Germinal center (tissue), 1 donor: ENCODE measurements around the gene TTC23.

Experiments
- DNase-seq: peaks from one replicate; pipeline ENCODE4 v3.0.0; 2012; ENCODE audit warnings: mixed read lengths, low spot score

TTC23 gene

DNA sequence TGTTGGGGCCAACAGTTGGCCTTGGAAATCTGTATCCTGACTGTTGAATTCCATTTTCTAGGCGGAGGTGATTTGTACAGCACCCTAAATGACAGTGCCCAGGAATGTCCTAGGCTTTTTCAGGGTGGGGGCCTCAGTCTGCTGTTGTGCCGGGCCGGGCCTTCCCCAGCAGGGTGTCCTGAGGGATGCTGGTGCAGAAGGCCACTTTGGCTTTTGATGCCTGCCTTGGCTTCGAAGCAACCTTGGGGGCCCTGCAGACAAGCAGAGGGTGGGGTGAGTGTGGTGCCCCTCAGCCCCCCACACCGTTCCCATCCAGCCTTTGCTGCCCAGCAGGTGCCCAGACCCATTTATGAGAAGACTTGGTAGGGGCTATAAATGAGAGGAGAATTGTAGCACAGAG lies 111.5 kb downstream of the TTC23 start:
- DNase-seq: no peak

DNA sequence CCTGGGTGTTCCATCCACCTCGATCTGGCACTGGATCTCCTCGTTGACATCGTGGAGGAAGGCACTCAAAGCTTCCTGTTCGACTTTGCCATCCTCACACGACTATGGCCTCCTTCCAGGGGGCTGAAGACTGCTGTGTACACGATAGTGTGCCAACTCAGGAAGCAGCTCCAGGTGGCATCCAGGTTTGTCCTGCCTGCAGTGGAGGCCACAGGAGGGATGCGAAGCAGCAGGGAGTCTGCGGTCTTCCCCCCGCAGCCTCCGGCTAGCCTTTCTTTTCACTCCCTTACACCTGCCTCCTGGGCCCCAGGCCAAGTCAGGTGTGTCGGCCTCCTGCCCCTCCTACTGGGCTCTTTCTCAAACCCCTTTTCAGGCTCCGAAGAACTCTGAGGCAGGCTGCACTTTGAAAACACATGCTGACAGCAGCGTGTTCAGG lies 112.3 kb downstream of the TTC23 start:
- DNase-seq: no peak

DNA sequence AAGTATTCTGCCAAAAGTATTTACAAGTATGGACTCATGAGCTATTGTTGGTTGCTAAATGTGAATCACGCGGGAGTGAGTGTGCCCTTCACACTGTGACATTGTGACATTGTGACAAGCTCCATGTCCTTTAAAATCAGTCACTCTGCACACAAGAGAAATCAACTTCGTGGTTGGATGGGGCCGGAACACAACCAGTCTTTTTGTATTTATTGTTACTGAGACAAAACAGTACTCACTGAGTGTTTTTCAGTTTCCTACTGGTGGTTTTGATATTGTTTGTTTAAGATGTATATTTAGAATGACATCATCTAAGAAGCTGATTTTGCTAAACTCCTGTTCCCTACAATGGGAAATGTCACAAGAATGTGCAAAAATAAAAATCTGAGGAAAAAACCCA lies 114.2 kb downstream of the TTC23 start:
- no peak for DNase-seq

DNA sequence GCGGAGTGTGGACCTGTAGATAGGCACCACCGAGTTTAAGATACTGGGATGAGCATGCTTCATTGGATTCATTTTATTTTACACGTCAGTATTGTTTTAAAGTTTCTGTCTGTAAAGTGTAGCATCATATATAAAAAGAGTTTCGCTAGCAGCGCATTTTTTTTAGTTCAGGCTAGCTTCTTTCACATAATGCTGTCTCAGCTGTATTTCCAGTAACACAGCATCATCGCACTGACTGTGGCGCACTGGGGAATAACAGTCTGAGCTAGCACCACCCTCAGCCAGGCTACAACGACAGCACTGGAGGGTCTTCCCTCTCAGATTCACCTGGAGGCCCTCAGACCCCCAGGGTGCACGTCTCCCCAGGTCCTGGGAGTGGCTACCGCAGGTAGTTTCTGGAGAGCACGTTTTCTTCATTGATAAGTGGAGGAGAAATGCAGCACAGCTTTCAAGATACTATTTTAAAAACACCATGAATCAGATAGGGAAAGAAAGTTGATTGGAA lies 115.0 kb downstream of the TTC23 start:
- no peak for DNase-seq

DNA sequence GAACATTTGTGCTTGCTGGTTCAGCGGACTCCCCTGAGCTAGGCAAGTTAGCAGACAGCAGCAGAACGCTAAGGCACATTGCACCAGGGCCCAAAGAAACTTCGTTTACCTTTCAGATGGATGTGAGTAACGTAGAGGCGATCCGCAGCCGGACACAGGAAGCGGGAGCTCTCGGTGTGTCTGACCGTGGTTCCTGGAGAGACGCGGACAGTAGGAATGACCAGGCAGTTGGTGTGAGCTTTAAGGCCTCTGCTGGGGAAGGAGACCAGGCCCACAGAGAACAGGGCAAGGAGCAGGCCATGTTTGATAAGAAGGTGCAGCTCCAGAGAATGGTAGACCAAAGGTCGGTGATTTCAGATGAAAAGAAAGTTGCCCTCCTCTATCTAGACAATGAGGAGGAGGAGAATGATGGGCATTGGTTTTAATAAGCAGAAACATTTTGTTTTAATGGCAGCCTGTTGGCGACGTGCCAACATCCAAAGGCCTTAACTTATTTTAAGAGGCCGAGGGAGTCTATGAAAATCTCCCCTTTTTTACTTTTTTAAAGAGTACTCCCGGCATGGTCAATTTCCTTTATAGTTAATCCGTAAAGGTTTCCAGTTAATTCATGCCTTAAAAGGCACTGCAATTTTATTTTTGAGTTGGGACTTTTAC lies 116.6 kb downstream of the TTC23 start:
- DNase-seq: no peak

DNA sequence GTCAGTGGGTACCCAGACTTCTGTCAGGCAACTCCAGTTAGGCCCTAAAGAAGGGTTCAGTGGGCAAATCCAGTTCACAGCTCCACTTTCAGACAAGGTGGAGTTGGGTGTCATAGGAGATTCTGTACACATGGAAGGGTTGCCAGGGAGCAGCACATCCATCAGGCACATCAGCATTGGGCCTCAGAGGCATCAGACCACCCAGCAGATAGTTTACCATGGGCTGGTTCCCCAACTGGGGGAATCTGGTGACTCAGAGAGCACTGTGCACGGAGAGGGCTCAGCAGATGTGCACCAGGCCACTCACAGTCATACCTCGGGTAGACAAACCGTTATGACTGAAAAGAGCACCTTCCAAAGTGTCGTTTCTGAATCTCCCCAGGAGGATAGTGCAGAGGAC lies 117.3 kb downstream of the TTC23 start:
- DNase-seq: no peak

DNA sequence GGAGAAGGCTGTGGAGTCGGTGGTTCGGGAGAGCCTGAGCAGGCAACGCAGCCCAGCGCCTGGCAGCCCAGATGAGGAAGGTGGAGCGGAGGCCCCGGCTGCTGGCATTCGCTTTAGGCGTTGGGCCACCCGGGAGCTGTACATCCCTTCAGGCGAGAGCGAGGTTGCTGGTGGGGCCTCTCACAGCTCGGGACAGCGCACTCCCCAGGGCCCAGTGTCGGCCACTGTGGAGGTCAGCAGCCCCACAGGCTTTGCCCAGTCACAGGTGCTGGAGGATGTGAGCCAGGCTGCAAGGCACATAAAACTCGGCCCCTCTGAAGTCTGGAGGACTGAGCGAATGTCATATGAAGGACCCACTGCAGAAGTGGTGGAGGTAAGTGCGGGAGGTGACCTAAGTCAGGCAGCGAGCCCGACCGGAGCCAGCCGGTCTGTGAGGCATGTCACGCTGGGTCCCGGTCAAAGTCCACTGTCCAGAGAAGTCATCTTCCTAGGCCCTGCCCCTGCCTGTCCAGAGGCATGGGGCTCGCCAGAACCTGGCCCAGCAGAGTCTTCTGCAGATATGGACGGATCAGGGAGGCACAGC lies 117.8 kb downstream of the TTC23 start:
- no peak for DNase-seq

DNA sequence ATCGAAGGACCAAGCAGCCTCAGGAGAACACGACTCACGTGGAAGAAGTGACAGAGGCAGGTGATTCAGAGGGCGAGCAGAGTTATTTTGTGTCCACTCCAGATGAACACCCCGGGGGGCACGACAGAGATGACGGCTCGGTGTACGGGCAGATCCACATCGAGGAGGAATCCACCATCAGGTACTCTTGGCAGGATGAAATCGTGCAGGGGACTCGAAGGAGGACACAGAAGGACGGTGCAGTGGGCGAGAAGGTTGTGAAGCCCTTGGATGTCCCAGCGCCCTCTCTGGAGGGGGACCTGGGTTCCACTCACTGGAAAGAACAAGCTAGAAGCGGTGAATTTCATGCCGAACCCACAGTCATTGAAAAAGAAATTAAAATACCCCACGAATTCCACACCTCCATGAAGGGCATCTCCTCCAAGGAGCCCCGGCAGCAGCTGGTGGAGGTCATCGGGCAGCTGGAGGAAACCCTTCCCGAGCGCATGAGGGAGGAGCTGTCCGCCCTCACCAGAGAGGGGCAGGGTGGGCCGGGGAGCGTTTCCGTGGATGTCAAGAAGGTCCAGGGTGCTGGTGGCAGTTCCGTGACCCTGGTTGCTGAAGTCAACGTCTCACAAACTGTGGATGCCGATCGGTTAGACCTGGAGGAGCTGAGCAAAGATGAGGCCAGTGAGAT lies 118.5 kb downstream of the TTC23 start:
- no peak for DNase-seq

DNA sequence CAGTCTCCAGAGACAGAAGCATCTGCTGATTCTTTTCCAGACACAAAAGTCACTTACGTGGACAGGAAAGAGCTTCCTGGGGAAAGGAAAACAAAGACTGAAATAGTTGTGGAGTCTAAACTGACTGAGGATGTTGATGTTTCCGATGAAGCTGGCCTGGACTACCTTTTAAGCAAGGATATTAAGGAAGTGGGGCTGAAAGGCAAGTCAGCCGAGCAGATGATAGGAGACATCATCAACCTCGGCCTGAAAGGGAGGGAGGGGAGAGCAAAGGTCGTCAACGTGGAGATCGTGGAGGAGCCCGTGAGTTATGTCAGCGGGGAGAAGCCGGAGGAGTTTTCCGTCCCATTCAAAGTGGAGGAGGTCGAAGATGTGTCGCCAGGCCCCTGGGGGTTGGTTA lies 119.1 kb downstream of the TTC23 start:
- DNase-seq: no peak

DNA sequence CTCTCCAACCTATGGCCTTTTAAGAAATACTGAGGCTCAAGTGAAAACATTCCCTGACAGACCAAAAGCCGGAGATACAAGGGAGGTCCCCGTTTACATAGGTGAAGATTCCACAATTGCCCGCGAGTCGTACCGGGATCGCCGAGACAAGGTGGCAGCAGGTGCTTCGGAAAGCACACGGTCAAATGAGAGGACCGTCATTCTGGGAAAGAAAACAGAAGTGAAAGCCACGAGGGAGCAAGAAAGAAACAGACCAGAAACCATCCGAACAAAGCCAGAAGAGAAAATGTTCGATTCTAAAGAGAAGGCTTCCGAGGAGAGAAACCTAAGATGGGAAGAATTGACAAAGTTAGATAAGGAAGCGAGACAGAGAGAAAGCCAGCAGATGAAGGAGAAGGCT lies 119.7 kb downstream of the TTC23 start:
- DNase-seq: no peak

DNA sequence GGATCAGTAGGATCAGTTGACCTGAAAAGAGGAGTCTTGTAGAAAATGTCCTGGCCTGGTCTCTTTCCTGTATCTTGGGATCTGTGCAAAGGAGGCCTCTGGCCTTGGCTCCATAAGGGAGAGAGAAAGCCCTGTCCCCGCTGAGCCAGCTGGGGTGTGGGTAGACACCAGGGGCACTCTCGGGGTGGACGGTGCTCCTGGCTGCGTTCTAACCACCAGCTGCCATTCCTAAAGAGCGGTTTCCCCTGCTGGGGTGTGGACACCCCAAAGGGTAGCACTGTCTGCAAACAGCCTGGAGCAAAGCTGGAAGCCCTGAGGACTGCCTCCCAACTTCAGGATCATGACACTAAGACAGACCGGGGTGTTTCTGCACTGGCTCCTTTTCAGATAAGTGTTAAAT lies 121.0 kb downstream of the TTC23 start:
- DNase-seq: no peak

DNA sequence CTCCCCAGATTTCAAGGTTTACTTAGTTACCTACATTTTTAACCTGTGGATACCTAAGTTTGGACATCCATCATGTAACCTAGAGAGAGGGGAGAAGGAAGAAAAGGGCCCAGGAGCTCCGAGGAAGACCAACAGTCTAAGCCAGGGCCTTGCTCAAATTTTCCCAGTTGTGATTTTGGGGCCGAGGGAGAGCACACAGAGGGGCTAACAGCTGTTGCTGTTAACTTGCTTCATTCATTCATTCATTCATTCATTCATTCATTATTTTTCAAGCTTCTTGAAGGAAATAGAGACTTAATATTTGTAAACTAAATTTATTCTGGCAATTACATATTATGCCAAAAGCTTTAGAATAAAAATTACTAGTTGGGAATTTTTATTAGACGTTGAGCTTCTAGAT lies 121.6 kb downstream of the TTC23 start:
- no peak for DNase-seq

DNA sequence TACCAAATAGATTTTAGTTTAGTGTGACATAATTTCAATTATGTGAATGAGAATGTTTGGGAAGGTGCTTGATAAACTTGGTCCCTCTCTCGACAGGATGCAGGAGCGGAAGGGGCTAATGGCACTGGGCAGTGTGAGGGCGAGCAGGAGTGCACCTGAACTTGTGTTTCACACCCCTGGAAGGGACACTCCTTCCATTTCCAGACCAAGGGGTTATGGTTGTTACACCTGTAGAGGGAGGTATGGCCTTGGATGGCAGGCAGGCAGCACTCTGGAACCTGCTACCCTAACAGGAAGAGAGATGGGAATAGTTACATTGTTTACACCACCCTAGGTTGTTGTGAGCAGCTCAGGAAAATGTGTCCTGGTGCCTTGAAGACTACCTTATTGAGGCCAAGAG lies 122.5 kb downstream of the TTC23 start:
- DNase-seq: no peak

DNA sequence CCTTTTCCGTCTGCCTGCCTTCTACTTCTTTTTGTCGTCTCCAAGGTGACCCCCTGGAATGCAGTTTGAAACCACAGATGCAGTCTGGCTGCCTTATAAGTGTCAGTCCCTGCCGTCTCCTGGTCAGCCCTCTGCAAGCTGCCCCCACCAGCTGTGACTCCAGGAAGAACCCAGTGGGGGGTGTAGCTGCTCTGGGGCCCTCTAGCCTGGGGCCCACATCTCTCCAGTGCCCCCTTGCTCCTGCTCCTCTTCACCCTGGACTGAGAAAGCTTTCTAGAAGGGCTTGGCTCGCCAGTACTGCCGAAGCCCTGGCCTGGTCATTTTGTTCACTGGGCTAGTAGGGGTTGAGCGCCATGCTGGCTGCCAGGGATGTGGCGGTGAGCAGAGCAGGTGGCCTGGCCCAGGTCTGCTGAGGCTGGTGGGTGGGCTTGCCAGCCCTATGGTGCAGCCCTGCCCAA lies 123.2 kb downstream of the TTC23 start:
- DNase-seq: no peak

DNA sequence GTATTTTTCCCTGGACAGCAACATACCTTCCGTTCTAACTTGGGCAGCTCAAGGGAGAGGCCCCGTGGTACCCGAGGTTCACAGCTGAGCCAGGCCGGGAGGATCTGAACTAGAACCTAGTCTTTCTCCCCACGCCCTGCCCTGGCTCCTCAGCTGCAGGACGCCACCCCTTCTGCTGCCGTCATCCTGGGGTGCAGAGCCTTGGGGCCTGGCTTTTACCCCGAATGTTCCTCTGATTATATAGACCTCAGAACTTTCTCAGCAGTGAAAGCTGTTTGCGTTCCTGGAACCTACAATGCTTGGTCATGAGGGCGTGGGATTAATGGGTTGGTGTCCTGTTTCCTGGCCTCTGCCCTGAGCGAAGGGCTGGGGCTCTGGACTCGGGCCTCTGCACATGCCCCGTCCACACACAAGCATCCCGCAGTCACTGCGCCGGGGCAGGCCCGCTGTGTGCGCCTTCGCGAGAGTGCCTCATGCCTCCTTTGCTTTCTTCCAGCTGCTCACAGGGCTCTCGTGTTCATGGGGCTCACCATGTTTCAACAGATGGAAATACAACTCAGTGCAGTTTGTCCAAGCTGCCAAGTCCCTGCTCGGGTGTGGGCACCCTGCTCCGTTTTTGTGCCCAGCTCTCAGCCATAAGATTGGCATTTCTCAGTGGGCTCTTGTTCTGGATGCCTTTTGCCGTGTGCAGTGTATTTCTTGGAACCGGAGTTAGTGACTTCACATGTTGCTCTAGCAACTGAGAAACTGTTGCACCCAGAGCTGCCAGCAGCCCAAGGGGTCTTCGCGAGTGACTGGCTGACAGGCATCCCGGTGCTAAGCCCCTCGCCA lies 124.1 kb downstream of the TTC23 start:
- DNase-seq: no peak

DNA sequence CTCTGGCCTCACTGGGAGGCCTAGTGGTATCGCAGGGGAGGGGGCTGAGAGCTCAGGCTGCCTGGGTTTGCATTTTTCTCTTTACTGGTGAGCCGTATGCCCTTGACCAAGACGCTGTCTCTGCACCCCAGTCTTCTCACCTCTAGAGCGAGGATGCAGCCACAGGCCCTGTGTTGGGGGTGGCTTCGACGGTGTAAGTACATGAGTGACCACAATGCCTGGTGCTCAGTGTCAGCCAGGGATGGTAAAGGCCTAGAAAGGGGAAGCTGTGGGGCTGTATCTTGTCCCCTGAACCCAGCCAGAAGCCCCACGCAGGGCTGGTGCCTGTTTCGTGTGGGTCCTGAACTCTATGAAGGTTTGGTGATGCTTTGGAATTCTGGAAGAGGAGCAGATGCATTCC lies 124.7 kb downstream of the TTC23 start:
- no peak for DNase-seq

DNA sequence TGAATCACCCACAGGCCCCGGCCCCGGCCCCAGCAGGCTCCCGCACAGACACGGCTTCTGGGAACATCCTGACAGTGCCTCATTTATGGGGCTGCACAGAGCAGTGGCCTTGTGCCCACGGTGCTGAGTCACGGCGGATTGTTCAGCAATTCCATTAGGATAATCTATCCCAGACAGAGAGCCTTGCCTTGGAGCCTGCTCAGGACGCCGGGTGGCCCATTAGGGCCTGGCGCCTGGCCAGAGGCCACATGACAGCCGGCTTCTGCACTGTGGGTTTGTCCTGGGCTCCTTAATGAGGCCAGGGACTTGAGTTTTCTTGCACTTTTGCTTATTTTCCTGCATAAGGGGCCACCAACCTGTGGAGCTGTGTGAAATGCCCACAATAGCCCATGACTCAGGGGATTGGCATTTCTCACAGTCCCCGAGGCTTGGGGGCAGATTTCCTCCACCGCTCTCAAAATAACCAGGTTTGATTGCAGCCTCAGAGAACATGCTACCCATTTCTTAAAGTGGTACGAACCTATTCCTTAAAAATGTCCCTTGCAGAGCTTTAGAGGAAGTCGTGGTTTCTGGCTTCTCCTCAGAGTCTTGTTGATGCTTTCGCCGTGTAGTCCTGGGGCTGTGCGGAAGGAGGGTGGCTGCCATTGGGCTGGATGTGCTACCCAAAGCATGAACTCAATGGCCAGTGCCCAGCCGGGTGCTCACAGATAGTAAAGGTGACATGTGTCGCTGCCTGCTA lies 125.5 kb downstream of the TTC23 start:
- DNase-seq: no peak

DNA sequence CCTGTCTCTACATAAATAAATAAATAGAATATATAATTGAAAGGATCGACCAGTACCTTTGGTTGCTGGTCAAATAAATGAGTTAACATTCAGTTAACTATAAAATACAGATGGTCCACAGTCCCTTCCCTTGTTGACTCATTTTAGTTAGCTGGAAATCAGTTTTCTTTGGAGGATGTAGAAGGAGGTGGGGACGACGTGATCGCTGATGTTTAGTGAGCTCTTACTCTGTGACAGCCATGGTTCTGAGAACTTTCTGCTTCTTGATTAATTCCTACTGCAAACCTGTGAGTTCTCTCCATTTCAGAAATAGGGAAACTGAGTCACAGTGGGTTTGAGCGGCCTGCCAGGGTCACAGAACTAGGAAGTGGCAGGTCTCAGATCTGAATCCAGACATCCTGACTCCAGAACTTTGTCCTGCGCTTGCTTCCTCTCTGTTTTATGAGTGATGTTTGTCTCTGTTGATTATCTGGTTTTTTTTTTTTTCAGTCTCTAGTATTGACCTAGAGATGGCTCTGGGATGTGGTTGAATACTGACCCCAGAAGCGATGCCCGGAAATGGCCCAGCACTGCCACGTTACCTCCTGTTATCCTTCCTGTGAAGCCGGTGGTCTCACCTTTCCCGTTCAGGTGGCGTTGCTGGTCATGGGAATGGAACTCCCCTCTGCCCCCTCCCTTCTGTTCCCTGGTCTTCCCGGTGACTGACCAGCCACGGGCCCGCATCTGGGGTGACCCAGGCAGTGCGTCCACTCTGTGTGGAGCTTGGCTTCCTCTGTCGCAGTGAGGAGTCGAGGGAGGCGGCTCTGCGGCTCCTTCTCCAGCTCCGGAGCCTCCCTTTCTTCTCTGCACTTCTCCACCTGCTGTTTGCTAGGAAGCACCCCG lies 126.3 kb downstream of the TTC23 start:
- no peak for DNase-seq

DNA sequence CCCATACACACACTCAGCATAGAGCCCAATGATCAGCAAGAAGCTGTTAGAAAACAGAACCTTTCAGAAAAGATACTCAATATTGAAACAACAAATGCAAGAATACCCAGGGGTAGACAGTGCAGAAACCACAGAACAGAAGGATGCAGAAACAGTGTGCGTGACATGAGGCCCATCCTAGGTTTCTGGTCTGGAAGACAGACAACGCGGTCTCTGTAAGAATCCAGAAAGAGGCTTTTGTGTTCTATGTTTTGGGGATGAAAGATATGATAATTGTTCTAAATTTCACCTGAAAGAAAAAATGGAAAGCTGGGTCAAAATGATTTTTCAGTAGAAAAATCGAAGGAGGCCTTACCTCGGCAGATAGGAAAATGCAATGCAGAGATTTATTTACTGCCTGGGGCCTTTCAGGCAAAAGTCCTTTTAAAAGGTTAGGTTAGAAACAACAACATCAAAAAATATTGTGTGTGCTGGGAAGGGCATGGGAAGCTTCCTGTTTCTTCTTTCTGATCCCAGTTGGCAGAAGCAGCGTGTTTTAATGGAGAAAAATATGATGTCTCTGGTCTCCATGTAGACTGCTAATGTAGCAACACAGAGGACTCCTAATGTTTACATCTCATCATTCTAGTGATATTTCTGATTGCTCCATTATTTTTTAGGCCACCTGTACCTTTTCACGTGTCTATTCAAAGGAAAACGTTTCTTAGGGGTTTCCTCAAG lies 127.5 kb downstream of the TTC23 start:
- DNase-seq: no peak

DNA sequence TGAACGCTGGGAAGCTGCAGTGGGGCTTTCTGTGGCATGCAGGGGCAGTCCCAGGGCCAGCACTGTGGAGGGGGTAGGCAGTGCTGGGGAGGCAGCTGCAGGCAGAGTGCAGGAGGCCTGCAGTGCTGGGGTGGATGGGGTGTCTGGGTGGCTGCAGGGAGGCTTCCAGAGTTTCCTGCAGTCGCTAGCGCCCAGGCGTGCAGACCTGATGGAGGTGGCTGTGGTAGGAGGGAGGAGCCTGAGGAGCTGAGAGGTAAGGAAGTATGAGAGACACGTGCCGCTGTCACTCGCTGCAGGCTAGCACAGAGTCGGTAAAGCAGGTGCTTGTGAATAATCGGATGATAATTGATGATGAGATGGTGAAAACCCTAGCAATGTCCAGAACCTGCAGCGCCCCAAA lies 128.2 kb downstream of the TTC23 start:
- no peak for DNase-seq
